Activated CD4-positive, alpha-beta T cell treated with anti-CD3 and anti-CD28 coated beads for 36 hours (primary cell): ENCODE measurements around the gene TBL1XR1. TPM values are rescaled to one million over a fixed set of nuclear protein-coding genes. Genes with fewer than 3 reads are reported as not detected.
A peak's percentile ranks its signal among the peaks of the same experiment; 100 is the strongest.

Experiments used
- ATAC-seq: fragments of 200-7000 bp; cut with Tn5 transposase; one replicate; pipeline ENCODE4 v1.10.0; 2021; ENCODE audit warnings: mild to moderate bottlenecking, moderate library complexity
- CTCF ChIA-PET: fragments of 350-600 bp; sonication (Branson Sonifier 250); formaldehyde crosslinking; loops from one replicate; lab custom pipeline; 2021; ENCODE audit warnings: antibody characterized with exemption; lab: Charles Lee
- POLR2A ChIA-PET: fragments of 350-600 bp; sonication (Branson Sonifier 250); formaldehyde crosslinking; loops from one replicate; lab custom pipeline; 2021; ENCODE audit warnings: antibody characterized with exemption, inconsistent platforms; lab: Charles Lee
- DNase-seq: peaks from one replicate; pipeline ENCODE4 v3.0.0-alpha.2; 2020
- H3K27ac Mint-ChIP-seq: one replicate; pipeline ENCODE4 v1.8.0; 2021; ENCODE audit warnings: mixed read lengths
- H3K27me3 Mint-ChIP-seq: one replicate; pipeline ENCODE4 v1.8.0; 2021; ENCODE audit warnings: mixed read lengths
- H3K36me3 Mint-ChIP-seq: one replicate; pipeline ENCODE4 v1.8.0; 2021; ENCODE audit warnings: low read depth, mixed read lengths
- H3K4me1 Mint-ChIP-seq: one replicate; pipeline ENCODE4 v1.8.0; 2021; ENCODE audit warnings: mixed read lengths
- H3K4me3 Mint-ChIP-seq: one replicate; pipeline ENCODE4 v1.8.0; 2021; ENCODE audit warnings: mild to moderate bottlenecking, moderate library complexity, mixed read lengths
- H3K9me3 Mint-ChIP-seq: one replicate; pipeline ENCODE4 v1.8.0; 2021; ENCODE audit warnings: low read depth, mixed read lengths
- intact Hi-C, 2 experiments: fragments of 100-400 bp; cut with DNase I in 1 of 2; cut with micrococcal nuclease in 1 of 2; formaldehyde crosslinking; loops; one replicate each; pipeline versions ENCODE4 v1.14.2 to v1.15.1; 2022 to 2024; cut with DNase I, micrococcal nuclease
- total RNA-seq, 2 experiments: library from RNA; stranded (reverse); gene quantifications; one replicate each; pipeline ENCODE4 v1.2.3, GENCODE V29; 2021

TBL1XR1 gene
- total RNA-seq, 2 experiments from 2014 or later, result 164 to 226 TPM

DNA sequence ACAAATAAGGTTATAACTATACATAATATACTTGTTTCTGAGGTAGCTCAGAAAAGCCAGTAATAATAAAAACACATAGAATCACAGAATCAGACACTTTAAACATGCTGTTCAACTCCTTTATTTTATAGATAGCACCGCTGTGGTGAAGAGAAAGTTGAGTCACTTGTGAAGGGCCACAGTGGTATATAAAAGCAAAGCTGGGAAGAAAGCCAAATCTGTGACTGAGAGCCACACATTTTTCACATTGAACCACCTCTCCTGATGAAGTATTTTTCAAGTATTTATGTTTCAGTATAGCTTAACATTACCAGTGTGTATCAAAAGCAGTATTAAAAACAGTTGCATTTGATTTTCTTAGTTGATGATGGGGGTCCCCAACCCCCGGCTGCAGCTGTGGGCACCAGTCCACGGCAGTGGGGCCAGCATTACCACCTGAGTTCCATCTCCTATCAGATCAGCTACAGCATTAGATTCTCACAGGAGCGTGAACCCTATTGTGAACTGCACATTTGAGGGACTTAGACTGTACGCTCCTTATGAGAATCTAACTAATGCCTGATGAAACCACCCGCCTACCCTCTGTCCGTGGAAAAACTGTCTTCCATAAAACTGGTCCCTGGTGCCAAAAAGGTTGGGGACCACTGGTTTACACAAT lies 46.2 kb downstream of the TBL1XR1 start:
- intact Hi-C loops, result loop anchor here in 1 of 2 experiments (1.0 to 2.0 kb wide), 2 partner anchors 9 to 44 kb away; no protein-coding TSS in a partner anchor
- H3K4me3 Mint-ChIP-seq, result peak overlapping the region; percentile 27
- peak; percentile 47 for DNase-seq

DNA sequence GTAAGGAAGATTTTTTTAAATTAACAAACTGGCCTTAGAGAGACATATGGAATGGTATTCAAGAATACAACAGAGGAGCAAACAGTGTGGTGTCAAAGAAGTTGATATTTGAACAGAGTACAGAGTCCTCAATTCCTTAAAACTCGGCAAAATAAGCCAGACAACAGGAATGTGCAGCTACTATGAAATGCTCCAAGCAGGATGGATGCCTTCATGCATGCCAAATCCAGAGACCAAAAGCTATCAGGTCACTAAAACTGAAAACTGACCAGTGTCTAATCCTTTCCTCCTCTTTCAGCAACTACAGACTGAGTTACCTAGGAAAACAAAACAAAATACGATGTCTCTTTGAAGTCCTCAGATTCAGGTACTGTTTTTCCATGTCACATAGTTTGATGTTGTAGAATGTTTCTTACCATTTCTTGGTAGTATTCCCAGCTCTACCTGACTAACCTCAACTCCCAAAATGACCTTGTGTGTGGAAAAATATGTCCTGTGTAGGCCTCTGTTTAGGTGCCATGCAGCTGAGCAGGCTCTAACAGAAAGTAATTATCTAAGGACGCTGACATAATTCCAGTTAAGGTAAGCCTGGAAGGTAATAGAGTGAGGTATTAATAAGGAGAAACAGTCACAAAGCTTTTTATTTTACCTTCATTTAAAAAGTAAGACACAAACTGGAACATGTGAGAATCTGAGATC lies 46.9 kb downstream of the TBL1XR1 start:
- CTCF ChIA-PET, result interaction anchor here (0.6 to 1.5 kb wide), 8 partner anchors 9 to 99 kb away, joined by 3 to 4 read pairs (median 3); no protein-coding TSS in a partner anchor

More for the DNA sequence above, 46.2 kb downstream of the TBL1XR1 start:
- POLR2A ChIA-PET, result interaction anchor here (0.6 to 0.9 kb wide), 2 partner anchors 39 to 207 kb away, joined by 3 read pairs; no protein-coding TSS in a partner anchor
- CTCF ChIA-PET, result interaction anchor here (0.6 to 1.3 kb wide), 7 partner anchors 8 to 99 kb away, joined by 3 to 4 read pairs (median 3); no protein-coding TSS in a partner anchor
- peak; percentile 92 for ATAC-seq
- no peaks in the 10 kb centered on the region for H3K27me3 Mint-ChIP-seq
- H3K9me3 Mint-ChIP-seq, result no peaks in the 10 kb centered on the region
- H3K4me1 Mint-ChIP-seq, result peaks cover 64% of the 10 kb centered on the region
- H3K36me3 Mint-ChIP-seq, result peaks cover 7% of the 10 kb centered on the region
- peak overlapping the region; percentile 71 for H3K27ac Mint-ChIP-seq

DNA sequence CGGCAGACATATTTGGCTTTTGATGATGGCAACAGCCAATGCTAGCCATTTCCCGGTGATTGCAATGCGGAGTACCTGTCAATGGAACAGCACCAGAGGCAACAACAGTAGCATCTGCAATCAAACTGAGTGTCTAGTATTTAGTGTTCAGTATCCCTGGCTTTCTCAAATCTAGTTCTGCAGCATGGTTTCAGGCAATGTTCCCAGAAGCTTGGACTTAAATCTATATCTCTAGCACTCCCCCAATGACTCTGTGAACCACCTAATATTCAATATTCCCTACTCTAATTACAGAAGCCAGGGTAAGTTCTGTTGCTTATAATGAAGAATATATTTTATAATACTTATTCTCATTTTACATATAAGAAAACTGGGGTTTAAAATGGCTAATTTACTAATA lies 48.2 kb downstream of the TBL1XR1 start:
- no peaks in the 10 kb centered on the region for H3K27me3 Mint-ChIP-seq
- intact Hi-C loops, result loop anchor here in 1 of 2 experiments (5.0 kb wide), 2 partner anchors 92 to 208 kb away; no protein-coding TSS in a partner anchor
- H3K4me1 Mint-ChIP-seq, result peaks cover 73% of the 10 kb centered on the region
- ATAC-seq (no peak), DNase-seq (no peak)
- H3K9me3 Mint-ChIP-seq, result no peaks in the 10 kb centered on the region
- H3K27ac Mint-ChIP-seq, result no peak overlapping the region
- H3K4me3 Mint-ChIP-seq, result no peak overlapping the region
- peaks cover 12% of the 10 kb centered on the region for H3K36me3 Mint-ChIP-seq
- ChIA-PET POLR2A (no interaction called here), CTCF (interaction anchor here (0.9 to 1.5 kb wide), 2 partner anchors 8 to 43 kb away, joined by 3 read pairs; no protein-coding TSS in a partner anchor)

More for the DNA sequence above, 46.9 kb downstream of the TBL1XR1 start:
- Mint-ChIP-seq H3K4me3 (no peak overlapping the region), H3K27ac (no peak overlapping the region), H3K4me1 (peaks cover 67% of the 10 kb centered on the region), H3K36me3 (peaks cover 14% of the 10 kb centered on the region), H3K9me3 (no peaks in the 10 kb centered on the region), H3K27me3 (no peaks in the 10 kb centered on the region)
- DNase-seq (no peak), ATAC-seq (no peak)
- intact Hi-C loops, result loop anchor here in 1 of 2 experiments (2.0 kb wide), 1 partner anchor 44 kb away; no protein-coding TSS in a partner anchor
- POLR2A ChIA-PET, result interaction anchor here (0.9 kb wide), 1 partner anchor 39 kb away, joined by 3 read pairs; no protein-coding TSS in a partner anchor

DNA sequence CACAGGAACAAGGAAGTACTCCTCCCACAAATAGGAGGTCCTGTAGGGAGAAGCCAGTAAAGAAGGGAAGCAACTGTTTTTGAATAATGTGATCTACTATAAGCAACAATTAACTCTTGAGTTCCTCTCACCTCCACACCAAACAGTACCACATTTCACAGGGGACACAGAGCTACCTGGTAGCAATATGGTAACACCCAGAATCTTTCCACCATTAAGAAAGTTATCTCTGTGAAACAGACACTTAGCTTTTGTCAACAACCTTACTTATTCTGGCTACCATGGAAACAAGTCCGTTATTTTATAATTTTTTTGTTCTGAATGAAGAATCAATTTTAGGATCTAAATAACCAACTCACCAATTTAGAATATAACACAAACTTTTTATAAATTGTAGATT lies 49.5 kb downstream of the TBL1XR1 start:
- DNase-seq, result no peak
- ChIA-PET POLR2A (interaction anchor here (0.6 kb wide), 1 partner anchor 235 kb away, joined by 3 read pairs; no protein-coding TSS in a partner anchor), CTCF (interaction anchor here (0.9 to 2.0 kb wide), 5 partner anchors 12 to 403 kb away, joined by 3 to 4 read pairs (median 3); no protein-coding TSS in a partner anchor)
- Mint-ChIP-seq H3K27ac (peak overlapping the region; percentile 34), H3K4me3 (no peak overlapping the region), H3K27me3 (no peaks in the 10 kb centered on the region), H3K4me1 (peaks cover 83% of the 10 kb centered on the region), H3K36me3 (peaks cover 14% of the 10 kb centered on the region), H3K9me3 (no peaks in the 10 kb centered on the region)
- no peak for ATAC-seq
- intact Hi-C loops, result loop anchor here (2.0 to 5.0 kb wide), 3 partner anchors 47 to 210 kb away; no protein-coding TSS in a partner anchor

DNA sequence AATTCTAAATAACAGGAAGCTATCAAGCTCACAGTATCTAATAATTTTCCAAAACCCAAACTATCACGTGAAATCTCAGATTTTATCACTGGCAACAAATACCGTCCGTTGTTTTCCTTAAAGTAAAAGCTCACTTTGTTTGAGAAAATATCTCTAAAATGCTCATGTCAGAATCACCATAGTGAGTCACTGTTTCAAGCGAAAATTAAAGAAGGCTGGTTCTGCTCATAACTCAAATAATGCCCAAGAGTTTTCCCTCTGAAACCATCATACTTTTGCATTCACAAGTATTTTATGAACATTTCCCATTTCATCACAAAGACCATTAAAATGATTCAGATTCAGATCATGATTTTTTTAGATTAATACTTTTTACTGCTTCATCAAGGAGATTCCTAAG lies 50.6 kb downstream of the TBL1XR1 start:
- CTCF ChIA-PET, result interaction anchor here (1.0 to 2.0 kb wide), 6 partner anchors 22 to 88 kb away, joined by 3 to 5 read pairs (median 3); no protein-coding TSS in a partner anchor
- no peaks in the 10 kb centered on the region for H3K27me3 Mint-ChIP-seq
- no peak for DNase-seq
- peak overlapping the region; percentile 35 for H3K4me3 Mint-ChIP-seq
- peak overlapping the region; percentile 25 for H3K27ac Mint-ChIP-seq
- peaks cover 82% of the 10 kb centered on the region for H3K4me1 Mint-ChIP-seq
- H3K36me3 Mint-ChIP-seq, result peaks cover 12% of the 10 kb centered on the region
- no peaks in the 10 kb centered on the region for H3K9me3 Mint-ChIP-seq
- peak; percentile 28 for ATAC-seq
- intact Hi-C loops, result loop anchor here (2.0 to 5.0 kb wide), 3 partner anchors 48 to 211 kb away; no protein-coding TSS in a partner anchor
- POLR2A ChIA-PET, result interaction anchor here (0.6 to 1.0 kb wide), 6 partner anchors 18 to 633 kb away, joined by 3 to 11 read pairs (median 6); no protein-coding TSS in a partner anchor

DNA sequence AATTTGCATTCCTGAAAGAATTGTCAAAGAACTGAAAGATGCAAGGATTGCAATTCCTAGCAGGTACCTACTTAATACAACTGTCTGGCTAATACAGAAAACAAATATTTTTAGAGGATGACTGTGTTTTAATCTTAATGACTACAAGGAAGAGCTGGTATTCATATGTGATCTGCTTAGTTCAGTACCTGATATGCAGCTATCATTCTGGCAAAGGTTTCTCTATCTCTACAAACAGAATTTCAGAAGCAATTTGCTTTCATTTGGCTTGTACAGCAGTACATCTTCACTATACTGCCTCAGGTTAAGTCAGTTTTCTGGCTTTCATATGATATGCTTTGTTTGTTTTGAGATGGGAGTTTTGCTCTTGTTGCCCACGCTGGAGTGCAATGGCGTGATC lies 51.3 kb downstream of the TBL1XR1 start:
- ChIA-PET POLR2A (interaction anchor here (0.6 to 1.0 kb wide), 3 partner anchors 43 to 52 kb away, joined by 3 to 4 read pairs (median 4); no protein-coding TSS in a partner anchor), CTCF (interaction anchor here (1.1 to 2.0 kb wide), 6 partner anchors 15 to 87 kb away, joined by 3 to 5 read pairs (median 4); no protein-coding TSS in a partner anchor)
- Mint-ChIP-seq H3K27ac (peak overlapping the region; percentile 59), H3K27me3 (no peaks in the 10 kb centered on the region), H3K9me3 (no peaks in the 10 kb centered on the region), H3K4me1 (peaks cover 79% of the 10 kb centered on the region), H3K4me3 (peak overlapping the region; percentile 12), H3K36me3 (peaks cover 12% of the 10 kb centered on the region)
- ATAC-seq (peak; percentile 30), DNase-seq (no peak)
- intact Hi-C loops, result loop anchor here (2.0 to 5.0 kb wide), 3 partner anchors 49 to 211 kb away; no protein-coding TSS in a partner anchor

DNA sequence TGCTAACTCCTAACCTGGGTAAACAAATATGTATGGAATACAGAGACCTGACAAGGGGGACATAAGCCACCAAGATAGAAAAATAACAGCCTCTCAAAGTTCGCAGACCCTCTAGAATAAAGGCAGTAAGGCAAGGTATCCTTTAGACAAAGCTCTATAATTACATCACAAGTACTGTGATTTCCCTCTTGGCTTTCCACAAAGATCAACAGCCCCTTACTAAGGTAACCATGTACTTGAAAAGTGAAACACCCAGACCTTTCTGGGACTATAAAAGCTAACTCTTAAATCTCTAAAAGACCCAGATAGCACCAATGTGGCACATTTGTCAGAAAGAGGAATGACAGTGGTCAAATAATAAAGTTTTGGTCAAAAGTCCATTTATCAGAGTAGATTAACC lies 51.9 kb downstream of the TBL1XR1 start:
- Mint-ChIP-seq H3K27ac (peak overlapping the region; percentile 59), H3K27me3 (no peaks in the 10 kb centered on the region), H3K36me3 (peaks cover 12% of the 10 kb centered on the region), H3K9me3 (no peaks in the 10 kb centered on the region), H3K4me3 (peak overlapping the region; percentile 30), H3K4me1 (peaks cover 77% of the 10 kb centered on the region)
- DNase-seq (no peak), ATAC-seq (no peak)
- intact Hi-C loops, result loop anchor here in 1 of 2 experiments (5.0 kb wide), 2 partner anchors 88 to 212 kb away; no protein-coding TSS in a partner anchor
- ChIA-PET CTCF (interaction anchor here (1.1 to 1.7 kb wide), 5 partner anchors 15 to 87 kb away, joined by 3 to 5 read pairs (median 4); no protein-coding TSS in a partner anchor), POLR2A (interaction anchor here (1.0 kb wide), 1 partner anchor 49 kb away, joined by 3 read pairs; no protein-coding TSS in a partner anchor)

DNA sequence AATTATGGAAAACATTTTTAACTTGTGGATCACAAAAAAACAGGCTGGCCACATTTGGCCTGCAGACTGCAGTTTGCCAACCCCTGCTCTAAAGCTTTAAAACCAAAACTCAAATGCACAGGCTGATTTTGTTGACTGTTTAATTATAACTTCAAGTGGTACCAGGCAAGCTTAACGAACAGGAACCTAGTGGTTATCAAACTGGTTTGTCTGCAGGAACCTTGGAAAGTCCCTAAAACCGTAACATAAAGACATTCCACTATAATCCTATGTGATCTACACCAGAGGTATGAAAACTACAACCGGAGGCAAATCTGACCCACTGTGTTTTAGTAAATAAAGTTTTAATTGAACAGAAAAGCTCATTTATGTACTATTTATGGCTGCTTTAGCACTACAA lies 52.4 kb downstream of the TBL1XR1 start:
- Mint-ChIP-seq H3K27me3 (no peaks in the 10 kb centered on the region), H3K4me3 (peak overlapping the region; percentile 30), H3K4me1 (peaks cover 77% of the 10 kb centered on the region), H3K36me3 (peaks cover 12% of the 10 kb centered on the region), H3K9me3 (no peaks in the 10 kb centered on the region), H3K27ac (peak overlapping the region; percentile 59)
- intact Hi-C loops, result loop anchor here (5.0 kb wide), 2 partner anchors 88 to 212 kb away; no protein-coding TSS in a partner anchor
- ATAC-seq (peak; percentile 26), DNase-seq (no peak)
- POLR2A ChIA-PET, result no interaction called here
- CTCF ChIA-PET, result interaction anchor here (1.3 to 1.7 kb wide), 3 partner anchors 16 to 94 kb away, joined by 3 to 4 read pairs (median 4); no protein-coding TSS in a partner anchor

DNA sequence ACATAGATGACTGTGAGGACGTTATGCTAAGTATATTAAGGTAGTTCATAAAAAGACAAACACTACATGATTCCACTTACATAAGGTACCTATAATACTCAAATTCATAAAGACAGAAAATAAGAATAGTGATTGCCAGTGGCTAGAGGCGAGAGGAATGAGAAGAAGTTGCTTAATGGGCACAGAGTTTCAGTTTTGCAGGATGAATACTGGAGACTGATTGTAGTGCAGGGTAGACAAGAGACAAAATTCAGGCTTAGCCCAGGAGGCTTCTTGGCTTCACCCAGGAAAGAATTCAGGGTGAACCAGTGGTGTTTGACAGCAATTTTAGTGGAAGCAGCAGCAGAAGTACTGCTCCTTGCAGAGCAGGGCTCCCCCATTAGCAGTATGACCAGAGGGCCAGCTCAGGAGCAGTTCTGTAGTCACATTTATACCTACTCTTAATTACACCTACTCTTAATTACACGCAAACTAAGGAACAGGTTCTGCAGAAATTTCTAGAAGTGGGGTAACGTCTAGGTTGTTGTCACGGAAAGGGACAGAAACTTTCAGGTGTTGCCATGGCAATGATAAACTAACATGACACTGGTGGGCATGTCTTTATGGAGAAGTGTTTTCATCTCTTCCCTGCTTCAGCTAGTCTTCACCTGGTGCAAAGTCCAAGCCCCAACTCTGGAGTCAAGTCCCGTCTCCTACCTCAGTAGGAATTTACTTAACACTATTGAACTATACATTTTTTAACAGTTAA lies 55.2 kb downstream of the TBL1XR1 start:
- Mint-ChIP-seq H3K27ac (peak overlapping the region; percentile 56), H3K27me3 (no peaks in the 10 kb centered on the region), H3K9me3 (no peaks in the 10 kb centered on the region), H3K4me3 (no peak overlapping the region), H3K4me1 (peaks cover 87% of the 10 kb centered on the region), H3K36me3 (peaks cover 22% of the 10 kb centered on the region)
- no peak for DNase-seq
- POLR2A ChIA-PET, result interaction anchor here (0.5 kb wide), 1 partner anchor 240 kb away, joined by 3 read pairs; no protein-coding TSS in a partner anchor
- intact Hi-C loops, result loop anchor here (2.0 to 5.0 kb wide), 3 partner anchors 17 to 215 kb away; no protein-coding TSS in a partner anchor
- CTCF ChIA-PET, result interaction anchor here (0.6 to 1.0 kb wide), 2 partner anchors 53 to 742 kb away, joined by 3 read pairs; no protein-coding TSS in a partner anchor
- peak; percentile 34 for ATAC-seq
